CD4-positive, alpha-beta T cell treated with Interleukin-17A for 4 hours (primary cell): ENCODE measurements around the gene EID1.
"Not testable (repeated sequence)": the region's sequence is repeated elsewhere in the genome, so short reads cannot be mapped to it uniquely, and the experiment has no call there.

Experiments used
- DNase-seq: peaks from one replicate; pipeline ENCODE4 v3.0.0-alpha.2; 2020; ENCODE audit warnings: mixed read lengths

EID1 gene, protein sequence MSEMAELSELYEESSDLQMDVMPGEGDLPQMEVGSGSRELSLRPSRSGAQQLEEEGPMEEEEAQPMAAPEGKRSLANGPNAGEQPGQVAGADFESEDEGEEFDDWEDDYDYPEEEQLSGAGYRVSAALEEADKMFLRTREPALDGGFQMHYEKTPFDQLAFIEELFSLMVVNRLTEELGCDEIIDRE

DNA sequence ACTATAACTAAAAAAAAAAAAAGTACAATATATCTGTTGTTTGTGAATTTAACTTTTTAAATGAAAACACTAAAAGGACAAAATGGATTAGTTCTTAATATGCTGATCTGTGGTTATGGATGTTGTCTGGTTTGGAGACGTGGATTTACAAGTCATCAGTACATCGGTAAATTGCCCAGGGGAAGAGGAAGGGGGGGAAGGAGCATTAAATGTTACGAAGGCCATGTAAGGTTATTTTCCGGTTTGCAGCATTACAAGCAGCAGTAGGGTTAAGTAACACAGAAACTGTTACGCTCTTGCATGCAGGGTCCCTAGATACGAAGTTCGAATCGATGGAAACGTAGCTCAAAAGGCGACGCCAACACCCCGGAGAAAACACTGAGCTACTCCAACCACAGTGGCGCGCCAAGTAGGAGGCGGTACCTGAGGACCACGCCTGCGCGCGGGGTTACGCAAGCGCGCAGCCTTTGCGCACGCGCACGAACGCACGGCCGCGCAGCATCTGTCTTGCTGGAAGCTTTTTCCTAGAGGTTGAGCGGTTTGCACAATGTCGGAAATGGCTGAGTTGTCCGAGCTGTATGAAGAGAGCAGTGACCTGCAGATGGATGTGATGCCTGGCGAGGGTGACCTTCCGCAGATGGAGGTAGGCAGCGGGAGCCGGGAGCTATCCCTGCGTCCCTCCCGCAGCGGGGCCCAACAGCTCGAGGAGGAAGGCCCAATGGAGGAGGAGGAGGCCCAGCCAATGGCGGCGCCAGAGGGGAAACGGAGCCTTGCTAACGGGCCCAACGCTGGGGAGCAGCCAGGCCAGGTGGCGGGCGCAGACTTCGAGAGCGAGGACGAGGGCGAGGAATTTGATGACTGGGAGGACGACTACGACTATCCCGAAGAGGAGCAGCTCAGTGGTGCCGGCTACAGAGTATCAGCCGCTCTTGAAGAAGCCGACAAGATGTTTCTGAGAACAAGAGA is at the start of gene EID1:
TSS of gene EID1 (plus strand) at position 505 of the 966 bp plus-strand sequence. CDS start at position 548, 43 bp downstream.
- DNase-seq: peak; percentile 92

DNA sequence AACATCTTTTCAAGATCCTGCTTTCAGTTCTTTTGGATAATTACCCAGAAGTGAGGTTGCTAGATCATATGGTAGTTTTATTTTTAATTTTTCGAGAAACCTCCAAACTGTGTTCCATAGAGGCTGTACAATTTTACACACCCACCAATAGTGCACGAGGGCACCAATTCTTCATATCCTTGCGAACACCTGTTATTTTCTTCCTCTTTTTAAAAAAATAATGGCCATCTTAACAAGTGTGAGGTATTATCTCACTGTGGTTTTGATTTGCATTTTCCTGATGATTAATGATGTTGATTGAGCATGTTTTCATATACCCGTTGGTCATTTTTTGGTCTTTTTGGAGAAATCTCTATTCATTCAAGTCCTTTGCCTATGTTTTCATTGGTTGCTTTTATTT is 49.5 kb upstream of the EID1 start:
- no peak for DNase-seq

DNA sequence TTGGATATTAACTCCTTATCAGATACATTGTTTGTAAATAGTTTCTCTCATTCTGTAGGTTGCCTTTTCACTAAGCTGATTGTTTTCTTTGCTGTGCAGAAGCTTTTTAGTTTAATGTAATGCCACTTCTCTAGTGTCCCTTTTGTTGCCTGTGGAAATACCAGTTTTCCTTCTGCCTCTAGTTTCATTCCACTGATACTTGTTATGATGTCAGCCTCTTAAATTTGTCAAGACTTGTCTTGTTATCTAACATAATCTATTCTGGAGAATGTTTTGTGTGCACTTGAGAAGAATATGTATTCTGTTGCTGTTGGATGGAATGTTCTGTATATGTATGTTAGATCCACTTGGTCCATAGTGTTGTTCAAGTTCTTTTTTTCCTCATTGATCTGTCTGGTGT is 49.0 kb upstream of the EID1 start:
- DNase-seq: no peak

DNA sequence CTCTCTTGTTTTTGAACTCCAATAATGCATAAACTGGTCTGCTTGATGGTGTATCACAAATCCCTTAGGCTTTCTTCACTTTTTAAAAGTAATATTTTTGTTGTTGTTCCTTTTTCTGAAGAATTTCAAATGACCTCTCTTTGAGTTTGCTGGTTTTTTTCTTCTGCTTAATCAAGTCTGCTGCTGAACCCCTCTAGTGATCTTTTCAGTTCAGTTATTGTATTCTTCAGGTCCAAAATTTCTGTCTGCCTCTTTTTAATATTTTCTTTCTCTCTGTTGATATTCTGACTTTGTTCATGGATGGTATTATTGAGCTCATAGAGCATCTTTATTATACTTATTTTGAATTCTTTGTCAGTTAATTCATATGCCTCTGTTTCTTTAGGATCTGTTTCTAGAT is 45.3 kb upstream of the EID1 start:
- no peak for DNase-seq

DNA sequence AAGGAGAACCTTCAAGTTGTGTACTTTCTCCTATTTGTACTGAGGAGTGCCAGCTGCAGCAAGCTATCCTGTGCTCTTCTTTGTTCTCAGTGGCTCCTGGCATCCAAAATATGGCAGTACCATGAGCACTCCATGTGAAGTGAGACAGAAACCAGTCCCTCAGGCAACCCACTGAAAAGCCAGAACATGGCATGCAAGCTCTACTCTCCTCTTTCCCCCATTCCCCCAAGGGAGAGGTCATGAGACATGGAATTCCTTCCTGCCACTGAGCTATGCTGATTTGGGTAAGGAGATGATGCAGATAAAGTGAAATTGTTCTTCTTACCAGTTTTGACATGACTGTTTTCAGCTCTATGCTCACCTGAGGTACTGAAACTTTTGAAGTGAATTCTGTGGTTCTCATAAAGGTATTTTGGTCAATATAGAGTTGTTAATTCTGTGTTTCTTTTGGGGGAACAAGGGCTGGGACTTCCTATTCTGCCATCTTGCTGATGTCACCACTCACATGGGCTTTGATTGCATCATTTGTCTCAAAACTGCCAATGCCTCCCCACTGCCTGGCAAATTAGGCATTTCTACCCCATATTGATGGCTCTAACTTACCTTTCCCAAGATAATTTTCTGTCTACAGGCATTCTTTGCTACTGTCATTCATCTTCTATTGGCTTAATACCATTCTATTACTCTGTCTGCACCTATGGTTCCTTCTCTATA is 44.3 kb upstream of the EID1 start:
- DNase-seq: no peak

DNA sequence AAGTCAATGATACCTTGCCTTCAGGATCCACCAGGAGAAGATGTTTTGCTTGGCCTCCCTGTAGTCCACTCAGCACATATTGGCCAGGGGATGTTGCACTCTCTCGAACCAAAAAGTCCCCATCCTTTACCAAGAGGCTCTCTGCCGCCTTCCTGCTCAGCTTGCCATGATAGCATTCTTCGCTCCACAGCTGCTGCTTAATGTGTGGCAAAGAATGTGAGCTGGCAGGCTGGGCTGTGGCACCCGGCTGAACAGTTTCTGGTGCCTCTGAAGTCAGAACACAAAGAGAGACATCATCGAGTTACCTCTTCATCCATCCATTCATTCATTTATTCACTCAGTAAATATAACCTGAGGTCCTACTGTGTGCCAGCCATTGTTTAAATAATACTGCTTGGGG is 43.2 kb upstream of the EID1 start:
- no peak for DNase-seq

DNA sequence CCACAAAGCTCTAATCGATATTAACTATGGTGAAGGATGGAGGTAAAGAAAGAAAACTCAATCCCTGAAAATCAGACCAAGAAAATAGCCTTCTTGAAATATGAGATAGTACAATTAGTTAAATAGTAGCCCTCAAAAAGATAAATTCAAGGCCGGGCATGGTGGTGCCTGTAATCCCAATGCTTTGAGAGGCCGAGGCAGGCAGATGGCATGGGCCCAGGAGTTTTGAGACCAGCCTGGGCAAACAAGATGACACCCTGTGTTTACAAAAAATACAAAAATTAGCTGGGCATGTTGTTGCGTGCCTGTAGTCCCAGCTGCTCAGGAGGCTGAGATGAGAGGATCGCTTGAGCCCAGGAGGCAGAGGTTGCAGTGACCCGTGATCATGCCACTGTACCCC is 35.4 kb upstream of the EID1 start:
- no peak for DNase-seq

DNA sequence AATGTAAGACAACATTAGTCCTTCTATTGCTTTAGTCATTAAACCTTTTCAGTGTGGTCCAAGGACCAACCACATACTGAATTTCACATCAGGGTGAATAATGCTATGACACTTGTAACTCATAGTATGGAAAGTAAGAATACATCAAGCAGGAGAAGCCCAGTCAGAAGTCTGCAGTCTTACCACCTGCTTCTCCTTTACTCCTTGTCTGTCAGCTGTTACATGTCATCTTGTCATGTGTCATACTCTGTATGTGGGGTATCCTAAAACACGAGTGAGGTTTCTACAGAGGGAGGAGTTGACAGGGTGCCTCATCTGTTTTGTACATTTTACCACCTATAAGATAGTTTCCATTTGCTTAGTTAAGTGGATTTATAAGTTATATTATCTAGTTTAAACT is 32.8 kb upstream of the EID1 start:
- no peak for DNase-seq

DNA sequence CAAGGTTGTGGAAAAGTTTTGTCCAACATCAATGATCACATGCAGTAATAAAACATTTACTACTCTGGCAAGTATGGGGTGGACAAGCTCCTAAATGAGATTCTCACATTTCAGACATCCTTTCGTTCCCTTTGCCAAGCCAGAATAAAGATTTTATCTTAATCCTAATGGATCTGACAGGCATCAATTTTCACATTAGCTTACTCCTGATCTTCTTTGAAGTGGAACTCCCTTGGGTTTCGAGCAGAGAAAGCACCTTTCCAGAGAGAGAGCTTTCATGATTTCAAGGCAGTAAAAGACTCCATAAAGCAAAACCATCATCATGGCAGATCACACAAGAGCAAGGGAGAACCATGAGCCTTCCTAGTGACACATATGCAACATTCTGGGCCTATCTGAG is 27.3 kb upstream of the EID1 start:
- DNase-seq: no peak

DNA sequence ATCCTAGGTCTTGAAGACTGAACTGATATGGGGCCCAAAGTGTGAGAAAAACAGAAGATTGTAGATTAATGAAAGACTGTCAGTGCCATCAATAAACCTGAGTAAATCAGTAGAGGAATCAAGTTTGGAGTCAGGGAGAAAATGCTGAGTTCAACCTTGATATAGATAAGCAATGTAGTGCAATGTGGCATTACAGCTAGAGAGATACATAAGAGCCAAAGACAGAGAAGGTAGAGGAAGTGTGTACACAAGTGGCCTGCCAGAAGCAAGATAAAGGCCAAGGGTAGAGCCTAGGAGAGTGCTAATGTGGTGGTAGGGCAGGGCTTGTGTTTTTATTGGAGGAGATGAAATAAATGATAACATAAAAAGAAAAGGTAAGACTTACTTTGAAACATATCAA is 26.0 kb upstream of the EID1 start:
- DNase-seq: no peak

DNA sequence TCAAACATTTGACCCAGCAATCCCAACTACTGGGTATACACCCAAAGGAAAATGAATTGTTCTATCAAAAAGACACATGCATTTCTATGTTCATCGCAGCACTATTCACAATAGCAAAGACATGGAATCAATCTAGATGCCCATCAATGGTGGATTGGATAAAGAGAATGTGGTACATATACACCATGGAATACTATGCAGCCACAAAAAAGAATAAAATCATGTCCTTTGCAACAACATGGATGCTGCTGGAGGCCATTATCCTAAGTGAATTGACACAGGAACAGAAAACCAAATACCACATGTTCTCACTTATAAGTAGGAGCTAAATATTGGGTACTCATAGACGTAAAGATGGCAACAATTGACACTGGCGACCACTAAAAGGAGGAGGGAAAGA is 23.5 kb upstream of the EID1 start:
- not testable (repeated sequence) for DNase-seq

DNA sequence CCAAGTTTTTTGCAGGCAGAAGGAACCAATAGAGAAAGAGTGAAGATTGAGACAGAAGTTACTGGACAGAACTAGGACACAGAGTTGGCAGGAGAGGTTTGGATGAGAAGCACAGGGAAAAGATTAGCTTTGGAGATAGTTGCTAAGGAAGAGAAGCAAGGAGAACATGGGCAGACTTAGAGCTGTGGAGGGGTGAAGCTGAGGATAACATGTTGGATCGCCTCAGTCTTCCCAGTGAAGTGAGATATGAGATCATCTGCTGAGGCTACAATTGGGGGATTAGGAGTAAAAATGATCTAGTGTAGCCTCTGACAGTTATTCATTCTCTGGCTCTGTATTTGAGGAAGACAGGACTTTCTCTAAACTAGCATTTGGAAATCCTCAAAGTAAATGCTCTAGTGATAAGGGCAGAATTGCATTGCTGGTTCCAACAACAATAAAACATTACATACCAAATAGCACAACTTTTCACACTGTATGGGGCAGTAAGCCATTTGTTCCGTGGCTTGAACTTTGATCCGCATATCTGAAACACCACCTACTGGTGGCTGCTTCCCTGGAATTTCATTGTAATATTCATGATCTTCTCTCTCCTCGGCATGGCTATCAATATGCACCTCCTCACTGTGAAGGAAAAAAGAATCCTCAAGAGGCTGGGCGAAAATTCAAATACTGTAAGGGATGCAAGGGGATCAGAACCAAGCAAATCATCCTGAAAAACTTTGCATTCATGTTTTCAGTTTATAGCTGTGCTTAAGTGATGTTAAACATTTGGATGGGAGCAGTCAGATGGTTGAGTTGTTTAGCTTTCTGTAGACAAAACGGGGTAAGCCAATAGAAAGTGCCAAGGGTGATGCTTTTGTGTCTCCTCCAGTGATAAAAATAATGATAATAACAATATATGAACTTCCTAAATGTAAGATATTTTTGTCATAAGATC is 22.2 kb upstream of the EID1 start:
- no peak for DNase-seq

DNA sequence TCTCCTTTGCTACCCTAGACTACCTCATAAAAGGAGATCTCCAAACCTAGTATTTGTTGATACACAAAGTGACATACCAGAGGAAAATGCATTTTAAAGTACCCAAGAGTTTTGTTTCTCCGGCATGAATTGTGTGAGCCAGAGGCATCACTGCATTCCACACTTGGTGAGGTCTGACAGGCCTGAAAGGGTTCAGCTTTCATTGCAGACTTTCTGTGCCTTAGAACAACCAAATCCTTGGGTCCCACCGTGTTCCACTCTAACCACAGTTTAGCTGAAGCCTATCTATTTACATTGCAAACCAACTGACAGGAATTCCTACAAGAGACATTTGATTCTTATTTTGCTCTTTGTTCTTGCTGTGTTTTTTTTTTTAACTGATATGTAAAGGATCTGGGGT is 21.0 kb upstream of the EID1 start:
- no peak for DNase-seq

DNA sequence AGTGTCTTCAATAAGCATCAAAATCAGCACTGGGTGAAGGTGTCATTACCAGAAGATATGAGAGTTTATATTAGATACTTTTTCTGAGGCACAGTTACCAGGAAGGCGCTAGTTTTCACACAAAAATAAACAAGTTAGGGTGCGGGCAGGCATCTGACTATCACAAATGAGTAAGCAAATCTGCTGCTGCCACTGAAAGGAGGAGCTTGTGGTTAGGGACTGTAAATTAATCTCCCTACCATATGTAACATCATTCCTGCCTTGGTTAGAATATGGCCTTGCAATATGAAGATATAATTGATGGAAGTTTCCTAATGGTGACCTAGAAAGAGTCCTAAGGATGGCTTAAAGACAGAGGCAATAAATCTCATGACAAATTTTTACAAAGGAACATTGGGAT is 19.5 kb upstream of the EID1 start:
- no peak for DNase-seq

DNA sequence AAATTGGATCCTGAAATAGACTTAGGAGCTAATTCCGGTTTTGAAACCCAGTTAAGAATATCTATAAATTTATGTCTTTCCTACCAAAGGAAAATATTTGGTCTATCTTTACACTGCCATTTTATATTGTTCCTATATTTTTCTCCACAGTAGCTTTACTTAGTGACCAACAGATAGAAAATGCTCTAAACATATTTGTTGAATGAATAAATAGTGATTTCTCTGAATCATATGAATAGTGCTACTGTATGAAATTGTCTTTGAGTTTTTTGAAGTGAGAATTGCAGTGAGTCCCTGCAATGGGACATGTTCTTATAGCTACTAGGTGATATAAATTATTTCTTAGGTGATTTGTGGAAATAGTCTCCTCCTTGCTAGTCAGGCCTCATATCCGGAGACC is 18.5 kb upstream of the EID1 start:
- DNase-seq: no peak

DNA sequence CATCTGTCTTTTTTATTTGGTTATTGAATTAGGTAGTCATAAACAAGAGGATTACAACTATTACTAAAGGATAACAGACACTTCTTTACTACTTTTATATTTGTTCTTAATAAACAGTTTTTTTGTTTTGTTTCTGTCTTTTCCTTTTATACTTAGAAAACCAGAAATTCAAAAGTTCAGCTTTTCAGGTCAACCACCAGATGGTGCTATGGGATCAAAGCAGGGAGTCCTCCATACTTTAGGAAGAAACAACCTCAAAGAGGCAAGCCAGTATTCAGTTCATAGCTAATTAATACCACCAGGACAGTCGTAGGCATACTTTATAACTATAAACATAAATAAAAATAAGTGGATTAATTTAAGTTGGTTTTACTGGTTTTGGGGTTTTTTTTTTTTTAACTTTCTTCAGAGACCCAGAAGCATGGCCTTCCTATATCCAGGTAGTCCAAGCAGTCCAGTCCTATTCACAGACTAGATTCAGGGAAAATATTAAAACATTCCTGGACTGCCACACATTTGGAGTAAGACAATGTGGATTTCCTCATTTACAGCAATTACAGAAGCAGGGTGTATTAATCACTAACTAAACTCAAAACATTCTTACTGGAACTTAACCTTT is 16.0 kb upstream of the EID1 start:
- DNase-seq: peak; percentile 59

DNA sequence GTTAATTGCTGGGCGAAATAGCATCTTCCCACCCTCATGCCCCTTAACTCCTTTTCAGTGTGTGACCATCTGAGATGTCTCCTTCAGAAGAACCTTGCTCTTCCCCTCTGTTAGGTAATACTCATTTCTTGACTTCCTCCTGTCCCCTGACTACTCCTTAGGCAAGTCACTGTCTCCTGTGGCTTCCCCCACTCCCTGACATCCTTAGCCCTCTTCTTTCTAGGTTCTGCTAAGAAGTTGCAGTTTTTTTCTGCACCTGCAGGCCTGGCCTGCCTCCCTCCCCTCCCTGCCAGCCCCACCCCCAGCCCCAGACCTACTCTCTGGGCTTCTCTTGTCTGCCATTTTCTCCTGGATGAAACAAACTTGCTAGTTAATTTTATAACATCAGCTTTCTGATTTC is 15.2 kb upstream of the EID1 start:
- DNase-seq: no peak

DNA sequence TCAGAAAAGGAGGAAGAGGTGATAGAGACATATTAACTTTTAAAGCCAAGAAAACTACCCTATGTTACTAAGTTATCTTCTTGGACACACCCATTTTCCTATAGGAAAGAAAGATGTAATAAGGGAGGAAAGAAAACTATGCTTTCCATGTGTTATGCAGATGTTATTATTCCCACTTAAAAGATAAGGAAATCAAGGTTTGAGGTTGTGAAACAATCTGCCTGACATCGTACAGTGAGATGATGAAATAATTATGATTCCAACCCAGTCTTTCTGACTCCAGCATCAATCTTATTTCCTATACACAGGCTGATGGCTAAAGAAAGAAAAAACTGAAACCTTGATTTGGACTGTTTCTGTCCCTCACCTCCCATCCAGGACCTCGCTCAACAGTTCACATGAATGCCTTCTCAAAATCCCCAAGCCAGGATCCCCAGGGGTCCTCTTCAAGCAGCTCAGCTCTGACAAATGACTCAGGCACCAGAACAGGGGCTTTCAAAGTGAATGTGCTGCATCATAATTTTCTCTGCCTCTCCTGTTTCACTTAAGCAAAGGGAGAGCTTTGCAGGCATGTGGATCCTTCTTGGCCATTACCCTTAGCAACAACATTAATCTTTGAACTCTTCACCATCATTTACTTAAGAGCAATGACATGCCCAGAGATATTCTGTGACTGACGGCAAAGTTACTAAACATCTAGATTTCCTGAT is 12.4 kb upstream of the EID1 start:
- DNase-seq: no peak

DNA sequence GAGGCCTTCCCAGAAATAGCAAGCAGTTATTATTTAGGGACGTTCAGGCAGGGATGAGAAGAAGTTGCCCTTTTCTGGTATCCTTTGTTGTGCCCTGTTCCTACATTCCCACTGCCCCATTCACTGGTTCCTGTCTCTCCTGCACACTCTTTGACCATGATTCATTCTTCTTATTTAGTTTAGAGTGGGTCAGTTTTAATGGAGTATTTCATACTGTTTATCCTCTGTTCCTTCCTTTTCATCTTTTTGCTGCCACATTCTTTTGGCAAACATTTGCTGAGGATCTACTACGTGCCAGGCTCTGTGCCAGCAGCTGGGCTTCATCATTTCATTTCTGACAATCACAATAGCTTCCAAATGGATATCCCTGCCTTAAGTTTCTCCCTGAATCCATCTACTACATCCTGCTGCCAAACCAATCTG is 11.8 kb upstream of the EID1 start:
- DNase-seq: no peak

DNA sequence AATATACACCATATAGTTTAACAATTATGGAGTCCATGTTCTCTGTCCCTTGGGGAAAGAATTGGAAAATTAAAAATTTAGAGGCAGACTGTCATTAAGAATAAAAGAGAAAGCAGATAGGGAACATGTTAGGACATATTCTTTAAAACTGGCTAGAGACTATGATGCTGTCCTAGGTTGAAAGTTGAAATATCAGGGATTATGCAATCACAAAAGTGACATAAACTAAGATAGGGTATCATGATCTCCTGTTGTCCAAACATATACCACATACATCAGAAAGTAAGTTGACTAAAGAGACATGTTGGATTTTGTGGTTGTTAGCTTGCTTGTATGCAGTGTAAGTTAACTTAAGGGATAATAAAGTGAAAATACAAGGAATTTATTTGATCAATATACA is 9.9 kb upstream of the EID1 start:
- no peak for DNase-seq

DNA sequence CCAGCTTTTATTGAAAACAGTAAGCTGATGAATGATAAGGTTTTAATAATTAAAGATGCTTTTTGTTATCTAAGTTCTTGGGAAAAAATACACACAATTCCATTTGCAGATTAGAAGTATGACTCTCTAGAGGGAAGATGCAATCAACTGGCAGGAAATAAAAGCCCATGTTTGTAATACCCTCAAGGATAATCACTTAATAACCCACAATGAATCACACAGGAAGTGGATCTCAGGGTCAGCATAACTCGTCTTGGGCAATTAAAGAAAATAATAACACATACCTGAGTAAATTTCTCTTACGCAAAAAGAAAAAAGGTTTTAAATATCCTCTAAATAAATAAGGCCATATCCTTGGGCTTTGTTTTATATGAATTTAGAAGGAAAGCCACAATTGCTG is 9.4 kb upstream of the EID1 start:
- DNase-seq: no peak

DNA sequence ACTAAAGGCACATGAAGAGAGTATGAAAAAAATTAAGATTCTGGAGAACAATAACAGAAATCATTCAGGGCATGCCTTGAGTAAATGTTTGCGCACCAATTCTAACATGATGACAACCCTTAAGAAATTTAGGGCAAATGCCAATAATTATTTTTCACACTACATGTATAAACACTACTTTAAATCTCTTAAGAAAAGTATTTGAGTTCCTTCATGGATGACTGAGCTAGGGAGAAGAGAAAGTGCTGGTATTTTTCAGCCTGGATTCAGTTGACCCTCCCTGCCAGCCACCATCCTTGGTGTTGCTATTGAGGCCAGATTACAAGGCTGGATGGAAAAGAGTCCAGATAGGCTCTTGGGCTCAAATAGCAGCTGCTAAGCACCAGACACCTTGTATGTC is 8.0 kb upstream of the EID1 start:
- DNase-seq: no peak
